AG04449 (cell line): ENCODE data around the gene KCNAB1.

Experiments used
- CTCF ChIA-PET: fragments of 350-600 bp; formaldehyde crosslinking; extraction: SDS; loops from one replicate; lab custom pipeline; 2021; ENCODE audit warnings: antibody characterized with exemption; lab: Yijun Ruan, JAX
- POLR2A ChIA-PET: fragments of 400-600, 350-600 bp; formaldehyde crosslinking; extraction: SDS; loops from one replicate; lab custom pipeline; 2020; ENCODE audit warnings: antibody characterized with exemption, inconsistent platforms; lab: Yijun Ruan, JAX
- DNase-seq: peaks from one replicate; pipeline ENCODE4 v3.0.0-alpha.2; 2010; ENCODE audit warnings: low read depth, low spot score
- H3K4me3 ChIP-seq: 2 replicates; pipeline ENCODE4 v1.5.1; 2011; ENCODE audit warnings: low read depth, mild to moderate bottlenecking, control low read depth, low read length
- TF ChIP-seq, protein P1 (sequence below): IDR thresholded peaks from one replicate; pipeline ENCODE4 v1.5.1; 2011; ENCODE audit warnings: mild to moderate bottlenecking, moderate library complexity, low read length, control low read depth, inconsistent platforms; ENCODE audit not compliant: insufficient read depth; ENCODE audit errors: missing control alignments

The KCNAB1 gene

DNA sequence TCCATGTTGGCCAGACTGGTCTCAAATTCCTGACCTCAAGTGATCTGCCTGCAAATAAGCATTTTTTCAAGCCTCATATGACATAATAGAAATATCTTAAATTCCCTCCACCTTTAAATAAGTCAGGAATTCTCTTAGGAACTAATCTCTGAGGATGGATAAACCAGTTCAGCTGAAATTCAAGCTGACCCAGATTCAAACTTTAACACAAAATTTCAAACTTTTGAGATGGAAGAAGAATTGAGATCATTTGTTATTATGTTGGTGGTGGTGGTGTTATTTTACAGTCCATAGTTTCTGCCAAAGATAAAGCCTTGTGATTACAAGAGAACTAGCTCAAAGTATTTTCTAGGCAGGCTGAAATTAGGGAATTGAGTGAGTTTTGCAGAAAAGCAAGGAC lies 349.1 kb downstream of the KCNAB1 start:
- no peak for DNase-seq
- H3K4me3 ChIP-seq = no peak overlapping the region
- TF ChIP-seq, protein P1, sequence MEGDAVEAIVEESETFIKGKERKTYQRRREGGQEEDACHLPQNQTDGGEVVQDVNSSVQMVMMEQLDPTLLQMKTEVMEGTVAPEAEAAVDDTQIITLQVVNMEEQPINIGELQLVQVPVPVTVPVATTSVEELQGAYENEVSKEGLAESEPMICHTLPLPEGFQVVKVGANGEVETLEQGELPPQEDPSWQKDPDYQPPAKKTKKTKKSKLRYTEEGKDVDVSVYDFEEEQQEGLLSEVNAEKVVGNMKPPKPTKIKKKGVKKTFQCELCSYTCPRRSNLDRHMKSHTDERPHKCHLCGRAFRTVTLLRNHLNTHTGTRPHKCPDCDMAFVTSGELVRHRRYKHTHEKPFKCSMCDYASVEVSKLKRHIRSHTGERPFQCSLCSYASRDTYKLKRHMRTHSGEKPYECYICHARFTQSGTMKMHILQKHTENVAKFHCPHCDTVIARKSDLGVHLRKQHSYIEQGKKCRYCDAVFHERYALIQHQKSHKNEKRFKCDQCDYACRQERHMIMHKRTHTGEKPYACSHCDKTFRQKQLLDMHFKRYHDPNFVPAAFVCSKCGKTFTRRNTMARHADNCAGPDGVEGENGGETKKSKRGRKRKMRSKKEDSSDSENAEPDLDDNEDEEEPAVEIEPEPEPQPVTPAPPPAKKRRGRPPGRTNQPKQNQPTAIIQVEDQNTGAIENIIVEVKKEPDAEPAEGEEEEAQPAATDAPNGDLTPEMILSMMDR = no peak
- CTCF ChIA-PET = interaction anchor here (1.0 to 8.4 kb wide), 3 partner anchors 19 to 295 kb away, joined by 4 to 88 read pairs (median 13); no protein-coding TSS in a partner anchor
- POLR2A ChIA-PET = no interaction called here

DNA sequence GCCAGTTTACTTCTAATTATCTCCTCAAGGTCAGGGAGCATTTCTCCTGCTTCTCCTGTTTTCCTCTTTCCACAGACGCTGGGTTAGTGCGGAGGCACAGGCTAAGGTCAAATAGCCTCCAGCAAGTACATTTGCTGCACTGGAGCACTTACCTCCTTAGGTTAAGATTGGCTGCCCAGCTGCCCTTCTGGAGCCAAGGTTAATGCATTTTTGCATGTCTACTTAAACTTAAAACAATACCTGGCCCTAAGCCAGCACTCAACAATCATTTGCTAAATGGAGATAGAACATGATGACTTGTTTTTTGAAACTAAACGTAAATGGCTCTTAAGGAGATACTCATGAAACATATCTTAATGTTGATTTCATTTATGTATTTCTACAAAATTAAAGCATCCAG lies 351.1 kb downstream of the KCNAB1 start:
- CTCF ChIA-PET = interaction anchor here (8.4 kb wide), 1 partner anchor 20 kb away, joined by 88 read pairs; no protein-coding TSS in a partner anchor
- no peak for DNase-seq
- POLR2A ChIA-PET = no interaction called here
- no peak overlapping the region for H3K4me3 ChIP-seq
- TF ChIP-seq, protein P1 = no peak

DNA sequence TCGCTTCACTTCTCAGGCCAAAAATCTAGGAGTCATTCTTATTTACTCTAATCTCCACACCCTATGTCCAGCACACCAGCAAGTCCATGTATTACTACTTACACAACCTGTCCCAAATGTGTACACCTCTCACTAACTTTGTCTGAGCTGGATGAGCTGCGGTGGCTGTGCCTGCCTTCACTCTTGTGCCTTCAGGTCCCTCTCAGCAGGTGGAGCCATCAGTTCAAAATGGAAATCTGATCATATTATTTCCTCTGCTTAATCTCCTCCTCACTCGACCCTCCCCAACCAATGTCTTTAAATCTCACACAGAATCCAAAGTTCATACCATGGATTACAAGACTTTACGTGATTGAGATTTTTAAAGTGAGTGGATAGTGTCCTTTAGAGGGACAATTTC lies 351.8 kb downstream of the KCNAB1 start:
- H3K4me3 ChIP-seq = no peak overlapping the region
- CTCF ChIA-PET = interaction anchor here (1.5 kb wide), 1 partner anchor 298 kb away, joined by 5 read pairs; no protein-coding TSS in a partner anchor
- POLR2A ChIA-PET = no interaction called here
- DNase-seq = no peak
- TF ChIP-seq, protein P1 = no peak

DNA sequence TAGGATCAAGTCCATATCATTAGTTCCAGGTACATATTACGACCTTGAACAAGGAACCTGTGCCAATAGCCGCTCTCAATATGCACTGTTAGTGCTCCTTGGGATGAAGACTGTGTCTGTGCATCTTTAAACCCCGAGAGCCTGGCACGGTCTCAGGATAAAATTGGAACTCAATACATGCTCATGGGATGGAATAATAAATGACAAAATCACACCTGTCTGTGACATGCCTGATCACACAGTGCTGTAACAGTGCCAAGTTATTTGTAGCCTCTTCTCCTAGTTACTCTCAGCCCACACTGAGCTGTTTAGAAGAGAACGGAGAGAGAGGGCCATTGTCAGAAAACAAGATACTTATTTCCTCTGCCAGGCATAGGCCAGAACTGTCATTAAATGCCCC lies 352.3 kb downstream of the KCNAB1 start:
- H3K4me3 ChIP-seq = no peak overlapping the region
- TF ChIP-seq, protein P1 = no peak
- ChIA-PET POLR2A (no interaction called here), CTCF (interaction anchor here (0.9 to 3.1 kb wide), 3 partner anchors 8 to 321 kb away, joined by 3 to 17 read pairs (median 5); no protein-coding TSS in a partner anchor)
- DNase-seq = no peak

DNA sequence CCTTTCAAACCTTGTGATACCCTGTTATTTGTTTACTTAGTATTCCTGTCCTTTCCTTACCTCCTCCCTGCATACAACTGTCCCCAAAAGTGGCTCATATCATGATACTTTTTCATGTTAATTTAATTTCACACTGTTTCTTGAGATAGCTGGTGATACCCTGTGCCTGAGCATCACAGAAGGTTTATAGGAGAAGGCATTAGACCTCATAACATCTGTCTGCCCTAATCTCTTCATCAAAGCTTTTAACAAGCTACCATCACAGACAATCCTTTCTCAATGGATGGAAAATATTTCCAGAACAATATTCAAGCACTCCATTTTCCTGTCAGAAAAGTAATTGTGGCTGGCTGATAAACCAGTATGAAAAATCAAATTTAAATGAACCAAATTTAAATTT lies 353.0 kb downstream of the KCNAB1 start:
- ChIA-PET POLR2A (no interaction called here), CTCF (interaction anchor here (0.9 to 3.2 kb wide), 10 partner anchors 9 to 324 kb away, joined by 3 to 25 read pairs (median 5); no protein-coding TSS in a partner anchor)
- TF ChIP-seq, protein P1 = no peak
- no peak overlapping the region for H3K4me3 ChIP-seq
- no peak for DNase-seq

DNA sequence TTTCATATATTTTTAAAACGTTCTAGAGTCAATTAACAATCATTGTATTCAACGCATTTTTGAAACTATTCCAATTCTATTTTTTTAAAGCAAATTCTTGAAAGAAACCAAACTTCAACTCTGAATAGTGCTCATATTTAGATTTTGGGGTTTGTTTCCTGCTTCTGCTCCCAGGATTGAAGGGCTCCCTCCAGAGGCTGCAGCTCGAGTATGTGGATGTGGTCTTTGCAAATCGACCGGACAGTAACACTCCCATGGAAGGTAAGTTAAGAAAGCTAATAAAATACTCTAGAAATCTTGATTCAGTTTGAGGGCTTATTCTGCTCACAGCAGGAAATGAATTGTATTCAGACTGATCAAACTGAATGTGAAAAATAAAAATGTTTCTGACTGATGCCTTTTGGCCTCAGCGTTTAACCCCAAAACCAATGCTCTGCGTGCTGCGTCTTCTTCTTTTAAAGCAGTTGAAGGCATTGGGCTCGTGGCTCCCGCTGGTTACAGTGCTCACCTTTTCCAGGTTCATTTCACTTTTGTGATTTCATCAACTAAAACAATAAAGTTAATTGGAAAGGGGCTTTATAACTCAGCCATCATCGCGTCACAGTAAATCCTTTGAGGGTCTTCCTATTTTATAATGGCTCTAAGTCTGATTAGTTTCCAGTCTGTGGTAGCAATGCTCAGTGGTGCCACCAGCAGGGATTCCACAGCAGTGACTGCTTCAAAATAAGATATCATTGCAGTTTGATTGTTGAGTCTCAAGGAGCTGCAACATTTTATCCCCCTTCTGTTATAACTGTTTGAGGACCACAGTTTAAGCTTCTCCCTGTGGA lies 354.4 kb downstream of the KCNAB1 start:
- DNase-seq = no peak
- H3K4me3 ChIP-seq = no peak overlapping the region
- ChIA-PET POLR2A (no interaction called here), CTCF (interaction anchor here (0.8 to 3.2 kb wide), 22 partner anchors 9 to 325 kb away, joined by 3 to 25 read pairs (median 5); no protein-coding TSS in a partner anchor)
- TF ChIP-seq, protein P1 = peak; percentile 14
